Mesendoderm (in vitro differentiated cells): ENCODE results near the gene FXYD1.

ENCODE experiments used
- DNase-seq: peaks from one replicate; pipeline ENCODE4 v3.0.0; 2013
- H2AK5ac ChIP-seq: 2 replicates; pipeline ENCODE4 v1.6.1; 2013; ENCODE audit warnings: low read length, inconsistent platforms
- H2BK120ac ChIP-seq: 2 replicates; pipeline ENCODE4 v1.6.1; 2013; ENCODE audit warnings: low read depth, mild to moderate bottlenecking, low read length, moderate library complexity, mixed read lengths
- H2BK15ac ChIP-seq: replicated peaks from 2 replicates; pipeline ENCODE4 v1.6.1; 2013; ENCODE audit warnings: low read depth, mild to moderate bottlenecking, moderate library complexity
- H2BK5ac ChIP-seq: 2 replicates; pipeline ENCODE4 v1.6.1; 2013; ENCODE audit warnings: low read length, inconsistent platforms
- H3K18ac ChIP-seq: 2 replicates; pipeline ENCODE4 v1.6.1; 2013; ENCODE audit warnings: mild to moderate bottlenecking, low read length, mixed read lengths
- H3K23ac ChIP-seq: one replicate; pipeline ENCODE4 v1.6.1; 2013; ENCODE audit warnings: low read length
- H3K27ac ChIP-seq: 2 replicates; pipeline ENCODE4 v1.5.1; 2013; ENCODE audit warnings: low read depth, mild to moderate bottlenecking, inconsistent platforms, low read length, moderate library complexity
- H3K27me3 ChIP-seq: 2 replicates; pipeline ENCODE4 v1.6.1; 2013; ENCODE audit warnings: low read length, control low read depth, mild to moderate bottlenecking, inconsistent platforms; ENCODE audit not compliant: insufficient read depth, poor library complexity
- H3K36me3 ChIP-seq: 2 replicates; pipeline ENCODE4 v1.6.1; 2013; ENCODE audit warnings: low read length, inconsistent platforms; ENCODE audit not compliant: control insufficient read depth, insufficient read depth
- H3K4ac ChIP-seq: one replicate; pipeline ENCODE4 v1.6.1; 2013; ENCODE audit warnings: low read depth, mild to moderate bottlenecking, low read length, moderate library complexity
- H3K4me1 ChIP-seq: 2 replicates; pipeline ENCODE4 v1.6.1; 2013; ENCODE audit warnings: low read depth, low read length, inconsistent platforms; ENCODE audit not compliant: control insufficient read depth
- H3K4me2 ChIP-seq: 2 replicates; pipeline ENCODE4 v1.6.1; 2013; ENCODE audit warnings: low read length
- H3K4me3 ChIP-seq: 2 replicates; pipeline ENCODE4 v1.5.1; 2013; ENCODE audit warnings: mild to moderate bottlenecking, low read length
- H3K56ac ChIP-seq: one replicate; pipeline ENCODE4 v1.6.1; 2013; ENCODE audit warnings: low read length
- H3K79me1 ChIP-seq: 2 replicates; pipeline ENCODE4 v1.6.1; 2013; ENCODE audit warnings: low read length, inconsistent platforms
- H3K79me2 ChIP-seq: 2 replicates; pipeline ENCODE4 v1.6.1; 2013; ENCODE audit warnings: mild to moderate bottlenecking, low read length; ENCODE audit not compliant: control insufficient read depth, insufficient read depth
- H3K9ac ChIP-seq: 2 replicates; pipeline ENCODE4 v1.6.1; 2013; ENCODE audit warnings: low read length, inconsistent platforms
- H4K5ac ChIP-seq: one replicate; pipeline ENCODE4 v1.6.1; 2013; ENCODE audit warnings: low read length
- H4K8ac ChIP-seq: one replicate; pipeline ENCODE4 v1.6.1; 2013; ENCODE audit warnings: low read depth, mild to moderate bottlenecking, control low read depth, low read length, moderate library complexity
- WGBS: extraction: QIAGEN DNeasy Blood & Tissue Kit; methylation state at CpG from one replicate; pipeline ENCODE4 v1.1.7; 2013; ENCODE audit warnings: low lambda C conversion rate, missing lambda C conversion rate; ENCODE audit not compliant: insufficient coverage; ENCODE audit errors: extremely low coverage; 5-methylcytosine and 5-hydroxymethylcytosine counted together

FXYD1 gene

DNA sequence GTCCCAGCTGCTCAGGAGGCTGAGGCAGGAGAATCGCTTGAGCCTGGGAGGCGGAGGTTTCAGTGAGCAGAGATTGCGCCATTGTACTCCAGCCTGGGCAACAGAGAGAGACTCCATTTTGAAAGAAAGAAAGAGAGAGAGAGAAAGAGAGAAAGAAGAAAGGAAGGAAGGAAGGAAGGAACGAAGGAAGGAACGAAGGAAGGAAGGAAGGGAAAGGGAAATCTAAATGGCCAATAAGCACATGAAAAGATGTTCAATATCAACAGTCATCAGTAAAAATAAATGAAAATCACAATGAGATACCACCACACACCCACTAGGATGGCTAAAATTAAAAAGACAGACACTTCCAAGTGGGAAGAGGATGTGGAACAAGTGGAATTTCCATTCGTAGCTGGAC lies 35.6 kb downstream of the FXYD1 start:
- no peak for DNase-seq
- WGBS: no CpG with 5 or more reads among the region's 6 CpGs

DNA sequence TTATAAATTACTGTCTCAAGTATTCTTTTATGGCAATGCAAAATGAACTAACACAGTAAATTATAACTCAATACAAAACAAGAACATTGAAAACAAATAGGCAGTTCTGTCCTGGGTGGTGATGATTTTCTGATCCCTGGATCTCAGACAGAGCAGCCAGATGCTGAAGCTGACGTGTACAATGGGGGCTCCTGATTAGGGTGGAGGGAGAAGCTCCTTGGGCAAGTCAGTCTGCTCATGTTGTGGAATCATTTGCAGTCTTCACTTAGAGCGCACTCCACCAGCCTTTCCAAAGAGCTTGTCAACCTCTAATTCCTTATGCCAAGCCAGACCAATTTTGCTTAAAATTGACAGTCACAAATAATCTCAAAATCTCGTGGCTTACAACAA lies 37.6 kb downstream of the FXYD1 start:
- no peaks in the 10 kb centered on the region for H3K27me3 ChIP-seq
- H4K8ac ChIP-seq: no peak overlapping the region
- no CpG with 5 or more reads among the region's 3 CpGs for WGBS
- no peak overlapping the region for H4K5ac ChIP-seq
- no peaks in the 10 kb centered on the region for H3K36me3 ChIP-seq
- no peak overlapping the region for H2BK120ac ChIP-seq
- no peak overlapping the region for H3K23ac ChIP-seq
- no peak overlapping the region for H3K18ac ChIP-seq
- no peak overlapping the region for H3K4me2 ChIP-seq
- H3K56ac ChIP-seq: no peak overlapping the region
- DNase-seq: no peak
- no peaks in the 10 kb centered on the region for H3K4me1 ChIP-seq
- H3K4me3 ChIP-seq: no peak overlapping the region
- no peak overlapping the region for H2AK5ac ChIP-seq
- no peaks in the 10 kb centered on the region for H3K79me1 ChIP-seq
- no peak overlapping the region for H2BK5ac ChIP-seq
- no peak overlapping the region for H3K4ac ChIP-seq
- H3K27ac ChIP-seq: no peak overlapping the region
- no peaks in the 10 kb centered on the region for H3K79me2 ChIP-seq
- no peak overlapping the region for H3K9ac ChIP-seq
- no peak overlapping the region for H2BK15ac ChIP-seq

More for the DNA sequence above, 35.6 kb downstream of the FXYD1 start:
- no peak overlapping the region for H4K5ac ChIP-seq
- no peaks in the 10 kb centered on the region for H3K79me2 ChIP-seq
- H3K79me1 ChIP-seq: no peaks in the 10 kb centered on the region
- H3K27ac ChIP-seq: no peak overlapping the region
- H4K8ac ChIP-seq: no peak overlapping the region
- H3K27me3 ChIP-seq: no peaks in the 10 kb centered on the region
- no peak overlapping the region for H3K4me2 ChIP-seq
- H3K4me3 ChIP-seq: no peak overlapping the region
- H3K4me1 ChIP-seq: no peaks in the 10 kb centered on the region
- no peaks in the 10 kb centered on the region for H3K36me3 ChIP-seq
- no peak overlapping the region for H2BK15ac ChIP-seq
- H2BK120ac ChIP-seq: no peak overlapping the region
- H3K9ac ChIP-seq: no peak overlapping the region
- H3K18ac ChIP-seq: no peak overlapping the region
- no peak overlapping the region for H2BK5ac ChIP-seq
- no peak overlapping the region for H3K23ac ChIP-seq
- H3K56ac ChIP-seq: no peak overlapping the region
- H2AK5ac ChIP-seq: no peak overlapping the region
- H3K4ac ChIP-seq: no peak overlapping the region

DNA sequence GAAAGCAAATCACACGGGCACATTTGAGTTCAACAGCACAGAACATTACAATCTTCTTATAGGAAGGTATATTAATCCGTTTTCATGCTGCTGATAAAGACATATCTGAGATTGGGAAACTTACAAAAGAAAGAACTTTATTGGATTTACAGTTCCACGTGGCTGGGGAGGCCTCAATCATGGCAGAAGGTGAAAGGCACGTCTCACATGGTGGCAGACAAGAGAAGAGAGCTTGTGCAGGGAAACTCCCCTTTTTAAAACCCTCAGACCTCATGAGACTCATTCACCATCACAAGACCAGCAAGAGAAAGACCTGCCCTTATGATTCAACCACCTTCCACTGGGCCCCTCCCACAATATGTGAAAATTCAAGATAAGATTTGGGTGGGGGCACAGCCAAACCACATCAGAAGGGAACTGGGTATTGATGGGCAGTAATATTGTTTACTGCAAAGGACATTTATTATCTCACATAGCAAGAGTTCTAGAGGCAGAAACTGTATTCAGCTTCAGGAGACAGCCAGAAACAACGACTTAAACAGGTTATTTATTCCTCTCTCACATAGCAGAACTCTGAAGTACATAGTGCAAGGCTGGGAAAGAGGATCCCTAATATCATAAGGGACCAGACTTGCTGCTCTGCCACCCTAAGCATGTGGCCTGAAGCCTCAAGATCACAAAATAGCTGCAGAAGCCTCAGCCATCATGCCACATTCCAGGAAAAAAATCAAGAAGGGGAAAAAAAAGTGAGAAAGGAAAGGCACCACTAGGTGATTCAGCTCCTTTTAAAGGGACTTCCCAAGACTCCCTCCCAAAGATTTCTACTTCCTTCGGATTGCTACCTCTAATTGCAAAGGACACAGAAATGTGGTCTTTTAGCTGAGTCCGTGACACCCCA lies 39.0 kb downstream of the FXYD1 start:
- Histone ChIP-seq H3K4me2 (no peak overlapping the region), H3K79me1 (no peaks in the 10 kb centered on the region), H3K79me2 (no peaks in the 10 kb centered on the region), H3K4me3 (no peak overlapping the region), H3K4me1 (no peaks in the 10 kb centered on the region), H3K56ac (no peak overlapping the region), H3K23ac (no peak overlapping the region), H3K27ac (no peak overlapping the region), H3K9ac (no peak overlapping the region), H3K36me3 (no peaks in the 10 kb centered on the region), H3K4ac (no peak overlapping the region), H2BK120ac (no peak overlapping the region), H4K8ac (no peak overlapping the region), H3K27me3 (no peaks in the 10 kb centered on the region), H3K18ac (no peak overlapping the region), H4K5ac (no peak overlapping the region), H2BK5ac (no peak overlapping the region), H2AK5ac (no peak overlapping the region), H2BK15ac (no peak overlapping the region)
- no peak for DNase-seq
- no CpG with 5 or more reads among the region's 7 CpGs for WGBS

DNA sequence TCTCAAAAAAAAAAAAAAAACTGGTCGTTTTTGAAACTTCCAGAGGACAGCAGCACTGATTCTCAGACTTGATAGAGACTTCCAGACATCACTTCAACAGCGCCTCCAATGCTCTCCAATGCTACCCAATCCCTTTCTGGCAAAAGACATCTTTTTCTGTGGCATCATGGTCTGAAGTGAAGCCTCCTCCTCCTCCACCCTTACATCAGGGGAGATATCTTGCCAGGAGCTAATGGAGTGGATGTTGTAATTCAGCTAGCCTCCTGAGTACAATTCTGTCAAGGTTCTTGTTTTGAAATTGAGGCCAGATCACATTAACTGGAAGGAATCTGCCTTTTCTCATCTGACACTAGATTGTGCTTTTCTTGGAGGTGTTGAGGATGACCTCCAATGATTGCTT lies 40.1 kb downstream of the FXYD1 start:
- no peaks in the 10 kb centered on the region for H3K36me3 ChIP-seq
- H3K4me1 ChIP-seq: no peaks in the 10 kb centered on the region
- H3K79me2 ChIP-seq: no peaks in the 10 kb centered on the region
- no peak overlapping the region for H3K4ac ChIP-seq
- H3K18ac ChIP-seq: no peak overlapping the region
- no CpG with 5 or more reads among the region's 2 CpGs for WGBS
- DNase-seq: no peak
- H3K23ac ChIP-seq: no peak overlapping the region
- no peak overlapping the region for H2BK120ac ChIP-seq
- no peak overlapping the region for H2AK5ac ChIP-seq
- H2BK5ac ChIP-seq: no peak overlapping the region
- no peak overlapping the region for H4K5ac ChIP-seq
- no peaks in the 10 kb centered on the region for H3K79me1 ChIP-seq
- H2BK15ac ChIP-seq: no peak overlapping the region
- no peak overlapping the region for H3K56ac ChIP-seq
- no peak overlapping the region for H3K4me2 ChIP-seq
- no peak overlapping the region for H3K9ac ChIP-seq
- H3K27ac ChIP-seq: no peak overlapping the region
- H3K4me3 ChIP-seq: no peak overlapping the region
- no peak overlapping the region for H4K8ac ChIP-seq
- no peaks in the 10 kb centered on the region for H3K27me3 ChIP-seq

DNA sequence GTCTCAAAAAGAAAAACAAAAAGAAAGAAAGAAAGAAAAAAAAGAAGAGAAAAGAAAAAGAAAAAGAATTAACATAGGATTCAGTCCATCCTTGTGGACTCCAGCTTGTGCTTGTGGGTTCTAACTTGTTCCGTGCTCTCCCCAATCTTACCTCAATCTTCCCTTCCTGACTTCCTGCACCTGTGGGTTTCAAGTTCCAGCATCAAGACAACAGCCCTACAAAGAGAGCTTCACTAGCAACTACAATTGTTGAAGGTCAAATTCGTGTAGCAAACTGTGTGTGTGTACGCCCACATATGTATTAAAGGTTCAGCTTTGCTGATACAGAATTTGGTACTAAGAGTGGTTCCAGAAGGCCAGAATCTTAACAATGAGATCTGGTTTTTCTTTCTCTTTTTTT lies 41.2 kb downstream of the FXYD1 start:
- no peak overlapping the region for H2BK5ac ChIP-seq
- no peaks in the 10 kb centered on the region for H3K79me1 ChIP-seq
- H3K18ac ChIP-seq: no peak overlapping the region
- no peak overlapping the region for H4K5ac ChIP-seq
- H2BK120ac ChIP-seq: no peak overlapping the region
- H3K36me3 ChIP-seq: no peaks in the 10 kb centered on the region
- H3K4me1 ChIP-seq: no peaks in the 10 kb centered on the region
- no peak overlapping the region for H2BK15ac ChIP-seq
- no peak overlapping the region for H3K9ac ChIP-seq
- no CpG with 5 or more reads among the region's 3 CpGs for WGBS
- no peak overlapping the region for H3K4me2 ChIP-seq
- H3K23ac ChIP-seq: no peak overlapping the region
- H2AK5ac ChIP-seq: no peak overlapping the region
- H3K79me2 ChIP-seq: no peaks in the 10 kb centered on the region
- no peaks in the 10 kb centered on the region for H3K27me3 ChIP-seq
- H4K8ac ChIP-seq: no peak overlapping the region
- no peak for DNase-seq
- H3K27ac ChIP-seq: no peak overlapping the region
- H3K4me3 ChIP-seq: no peak overlapping the region
- no peak overlapping the region for H3K4ac ChIP-seq
- no peak overlapping the region for H3K56ac ChIP-seq

DNA sequence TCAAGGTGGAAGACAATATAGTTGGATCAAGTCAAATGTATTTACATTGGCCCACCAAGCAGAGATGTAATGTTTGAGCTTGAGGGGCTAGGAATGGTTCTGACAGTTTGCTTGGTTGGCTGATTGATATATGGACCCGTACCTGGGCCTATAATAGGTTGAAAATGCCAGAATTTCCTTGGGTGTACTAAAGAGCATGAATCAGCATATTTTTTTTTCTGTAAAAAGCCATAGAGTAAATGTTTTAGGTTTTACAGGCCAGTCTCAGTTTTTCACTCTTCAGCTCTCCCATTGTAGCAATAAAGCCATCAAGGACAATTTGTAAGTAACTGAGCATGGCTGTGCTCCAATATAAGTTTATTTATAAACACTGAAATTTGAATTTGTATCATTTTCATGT lies 42.8 kb downstream of the FXYD1 start:
- no peak overlapping the region for H2BK5ac ChIP-seq
- H3K79me2 ChIP-seq: no peaks in the 10 kb centered on the region
- H3K4me3 ChIP-seq: no peak overlapping the region
- no peak overlapping the region for H3K56ac ChIP-seq
- no peak overlapping the region for H2BK120ac ChIP-seq
- no peaks in the 10 kb centered on the region for H3K36me3 ChIP-seq
- H3K9ac ChIP-seq: no peak overlapping the region
- no peak overlapping the region for H2BK15ac ChIP-seq
- H3K23ac ChIP-seq: no peak overlapping the region
- no peak overlapping the region for H3K27ac ChIP-seq
- H3K4ac ChIP-seq: no peak overlapping the region
- no peak overlapping the region for H3K18ac ChIP-seq
- no peak overlapping the region for H4K8ac ChIP-seq
- no peaks in the 10 kb centered on the region for H3K27me3 ChIP-seq
- no peak for DNase-seq
- no CpG with 5 or more reads among the region's 1 CpG for WGBS
- no peaks in the 10 kb centered on the region for H3K4me1 ChIP-seq
- no peak overlapping the region for H2AK5ac ChIP-seq
- H3K4me2 ChIP-seq: no peak overlapping the region
- no peaks in the 10 kb centered on the region for H3K79me1 ChIP-seq
- no peak overlapping the region for H4K5ac ChIP-seq
